Neural progenitor cell (in vitro differentiated cells): ENCODE measurements around the gene TMEFF2. TPM values are rescaled to one million over a fixed set of nuclear protein-coding genes. Genes with fewer than 3 reads are reported as not detected.

ENCODE experiments used
- DNase-seq: peaks from one replicate; pipeline ENCODE4 v3.0.0-alpha.2; 2016; ENCODE audit warnings: low spot score
- H2AFZ ChIP-seq: fragments of 200-600 bp; sonication (generic); replicated peaks from 2 replicates; pipeline ENCODE4 v1.6.1; 2016; ENCODE audit warnings: antibody characterized with exemption
- H3F3A ChIP-seq: fragments of 200-600 bp; sonication (generic); 2 replicates; pipeline ENCODE4 v1.6.1; 2016; ENCODE audit warnings: antibody characterized with exemption, low read depth
- H3K27ac ChIP-seq: fragments of 200-600 bp; sonication (generic); 2 replicates; pipeline ENCODE4 v1.5.1; 2016; ENCODE audit warnings: mild to moderate bottlenecking
- H3K27me3 ChIP-seq: fragments of 200-600 bp; sonication (generic); 2 replicates; pipeline ENCODE4 v1.6.1; 2016; ENCODE audit warnings: mild to moderate bottlenecking, moderate library complexity
- H3K36me3 ChIP-seq: fragments of 200-600 bp; sonication (generic); 2 replicates; pipeline ENCODE4 v1.5.1; 2016
- H3K4me1 ChIP-seq: fragments of 200-600 bp; sonication (generic); 2 replicates; pipeline ENCODE4 v1.6.1; 2016; ENCODE audit warnings: mixed run types
- H3K4me2 ChIP-seq: fragments of 200-600 bp; sonication (generic); 2 replicates; pipeline ENCODE4 v1.6.1; 2016
- H3K4me3 ChIP-seq: fragments of 200-600 bp; sonication (generic); 2 replicates; pipeline ENCODE4 v1.5.1; 2016
- H3K79me2 ChIP-seq: fragments of 200-600 bp; sonication (generic); 2 replicates; pipeline ENCODE4 v1.6.1; 2016; ENCODE audit warnings: low read depth
- H3K9ac ChIP-seq: fragments of 200-600 bp; sonication (generic); 2 replicates; pipeline ENCODE4 v1.6.1; 2016
- H3K9me3 ChIP-seq: fragments of 200-600 bp; sonication (generic); 2 replicates; pipeline ENCODE4 v1.5.1; 2016; ENCODE audit warnings: low read depth
- H4K20me1 ChIP-seq: fragments of 200-600 bp; sonication (generic); 2 replicates; pipeline ENCODE4 v1.6.1; 2016; ENCODE audit warnings: low read depth
- H3K27ac Mint-ChIP-seq: 3 replicates; pipeline ENCODE4 v1.8.0; 2021; ENCODE audit warnings: mixed read lengths
- H3K27me3 Mint-ChIP-seq: 2 replicates; pipeline ENCODE4 v1.8.0; 2022; ENCODE audit warnings: low read depth, mild to moderate bottlenecking, inconsistent platforms, moderate library complexity, mixed read lengths; ENCODE audit not compliant: insufficient read depth
- H3K36me3 Mint-ChIP-seq: 3 replicates; pipeline ENCODE4 v1.8.0; 2021; ENCODE audit warnings: mixed read lengths
- H3K4me1 Mint-ChIP-seq: 3 replicates; pipeline ENCODE4 v1.8.0; 2021; ENCODE audit warnings: mixed read lengths
- H3K4me3 Mint-ChIP-seq: 3 replicates; pipeline ENCODE4 v1.8.0; 2021; ENCODE audit warnings: mild to moderate bottlenecking, moderate library complexity, mixed read lengths
- H3K9me3 Mint-ChIP-seq: 3 replicates; pipeline ENCODE4 v1.8.0; 2020; ENCODE audit warnings: mixed read lengths
- CTCF ChIP-seq: fragments of 200-600 bp; sonication (generic); IDR thresholded peaks from 2 replicates; pipeline ENCODE4 v1.5.1; 2017; ENCODE audit warnings: antibody characterized with exemption, mild to moderate bottlenecking
- EZH2 ChIP-seq: fragments of 200-600 bp; sonication (generic); IDR thresholded peaks from 2 replicates; pipeline ENCODE4 v1.6.1; 2017; ENCODE audit warnings: antibody characterized with exemption, mild to moderate bottlenecking, moderate library complexity
- EZH2phosphoT487 ChIP-seq: fragments of 200-600 bp; sonication (generic); IDR thresholded peaks from 2 replicates; pipeline ENCODE4 v1.6.1; 2017; ENCODE audit warnings: antibody characterized with exemption
- total RNA-seq: library from RNA; depleted of rRNA; stranded (reverse); fragments of >200 nt; gene quantifications from 2 replicates; pipeline ENCODE4 v1.2.3, GENCODE V29; 2015; ENCODE audit warnings: low replicate concordance

The TMEFF2 gene
- total RNA-seq, 1 donor from 2014 or later: 1.7 TPM

- Histone ChIP-seq H2AFZ (no peak overlapping the region), H3K36me3 (no peaks in the 10 kb centered on the region), H3F3A (no peaks in the 10 kb centered on the region), H3K79me2 (no peaks in the 10 kb centered on the region), H3K4me1 (no peaks in the 10 kb centered on the region), H3K27ac (no peak overlapping the region), H3K9ac (no peak overlapping the region), H3K27me3 (no peaks in the 10 kb centered on the region), H3K9me3 (no peaks in the 10 kb centered on the region), H3K4me3 (no peak overlapping the region), H3K4me2 (no peak overlapping the region), H4K20me1 (no peaks in the 10 kb centered on the region)
- H3K27me3 Mint-ChIP-seq: no peaks in the 10 kb centered on the region
- H3K36me3 Mint-ChIP-seq: no peaks in the 10 kb centered on the region
- H3K4me1 Mint-ChIP-seq: peaks cover 5% of the 10 kb centered on the region
- no peak for DNase-seq
- no peak overlapping the region for H3K27ac Mint-ChIP-seq
- H3K9me3 Mint-ChIP-seq: no peaks in the 10 kb centered on the region
- TF ChIP-seq CTCF (no peak), EZH2 (no peak), EZH2phosphoT487 (no peak)
- H3K4me3 Mint-ChIP-seq: no peak overlapping the region
Observed at GRCh38 chr2:191977754-191978153, 217.0 kb downstream of the TMEFF2 start.

- Histone ChIP-seq H3K4me2 (no peak overlapping the region), H3K27ac (peak overlapping the region; percentile 25)
Observed at GRCh38 chr2:191976436-191976835, 218.3 kb downstream of the TMEFF2 start.

GRCh38 chr2:191974676-191975075, 220.1 kb downstream of the TMEFF2 start:
- no peaks in the 10 kb centered on the region for H3K4me1 Mint-ChIP-seq
- Histone ChIP-seq H3F3A (no peaks in the 10 kb centered on the region), H2AFZ (no peak overlapping the region), H3K9me3 (no peaks in the 10 kb centered on the region), H3K4me2 (no peak overlapping the region), H3K27ac (no peak overlapping the region), H3K4me3 (no peak overlapping the region), H3K79me2 (no peaks in the 10 kb centered on the region), H4K20me1 (no peaks in the 10 kb centered on the region), H3K36me3 (no peaks in the 10 kb centered on the region), H3K4me1 (no peaks in the 10 kb centered on the region), H3K9ac (no peak overlapping the region), H3K27me3 (no peaks in the 10 kb centered on the region)
- no peak overlapping the region for H3K27ac Mint-ChIP-seq
- no peaks in the 10 kb centered on the region for H3K36me3 Mint-ChIP-seq
- TF ChIP-seq EZH2phosphoT487 (no peak), EZH2 (no peak), CTCF (no peak)
- no peak overlapping the region for H3K4me3 Mint-ChIP-seq
- H3K9me3 Mint-ChIP-seq: no peaks in the 10 kb centered on the region
- DNase-seq: no peak
- no peaks in the 10 kb centered on the region for H3K27me3 Mint-ChIP-seq

More at GRCh38 chr2:191976436-191976835, 218.3 kb downstream of the TMEFF2 start:
- H3K9me3 ChIP-seq: no peaks in the 10 kb centered on the region
- H3F3A ChIP-seq: no peaks in the 10 kb centered on the region
- no peaks in the 10 kb centered on the region for H3K4me1 ChIP-seq
- no peak overlapping the region for H3K4me3 Mint-ChIP-seq
- H3K36me3 Mint-ChIP-seq: no peaks in the 10 kb centered on the region
- TF ChIP-seq EZH2phosphoT487: no peak
- no peak for TF ChIP-seq CTCF
- no peak for TF ChIP-seq EZH2
- H3K9me3 Mint-ChIP-seq: no peaks in the 10 kb centered on the region
- H3K79me2 ChIP-seq: no peaks in the 10 kb centered on the region
- H3K4me3 ChIP-seq: no peak overlapping the region
- no peaks in the 10 kb centered on the region for H4K20me1 ChIP-seq
- no peak for DNase-seq
- H3K4me1 Mint-ChIP-seq: peaks cover 2% of the 10 kb centered on the region
- no peak overlapping the region for H2AFZ ChIP-seq
- no peaks in the 10 kb centered on the region for H3K27me3 ChIP-seq
- H3K27me3 Mint-ChIP-seq: no peaks in the 10 kb centered on the region
- H3K36me3 ChIP-seq: no peaks in the 10 kb centered on the region
- no peak overlapping the region for H3K9ac ChIP-seq
- no peak overlapping the region for H3K27ac Mint-ChIP-seq
